GM13976 (cell line): ENCODE data around the gene TMF1.

ENCODE experiments used
- DNase-seq: peaks from one replicate; pipeline ENCODE4 v3.0.0; 2012; ENCODE audit warnings: low spot score
- in situ Hi-C: fragments of 300-500 bp; cut with MboI; formaldehyde crosslinking; loops from one replicate; pipeline ENCODE4 v1.12.0; 2022; ENCODE audit warnings: low sequenced_read_pairs, mixed read lengths, inconsistent platforms; ENCODE audit not compliant: unreplicated experiment
- TF ChIP-seq, protein P1 (sequence below): IDR thresholded peaks from 2 replicates; pipeline ENCODE4 v1.5.1; 2012; ENCODE audit warnings: borderline replicate concordance, mild to moderate bottlenecking; ENCODE audit not compliant: insufficient read depth; ENCODE audit errors: extremely low read depth, missing control alignments, control extremely low read depth

Gene TMF1

DNA sequence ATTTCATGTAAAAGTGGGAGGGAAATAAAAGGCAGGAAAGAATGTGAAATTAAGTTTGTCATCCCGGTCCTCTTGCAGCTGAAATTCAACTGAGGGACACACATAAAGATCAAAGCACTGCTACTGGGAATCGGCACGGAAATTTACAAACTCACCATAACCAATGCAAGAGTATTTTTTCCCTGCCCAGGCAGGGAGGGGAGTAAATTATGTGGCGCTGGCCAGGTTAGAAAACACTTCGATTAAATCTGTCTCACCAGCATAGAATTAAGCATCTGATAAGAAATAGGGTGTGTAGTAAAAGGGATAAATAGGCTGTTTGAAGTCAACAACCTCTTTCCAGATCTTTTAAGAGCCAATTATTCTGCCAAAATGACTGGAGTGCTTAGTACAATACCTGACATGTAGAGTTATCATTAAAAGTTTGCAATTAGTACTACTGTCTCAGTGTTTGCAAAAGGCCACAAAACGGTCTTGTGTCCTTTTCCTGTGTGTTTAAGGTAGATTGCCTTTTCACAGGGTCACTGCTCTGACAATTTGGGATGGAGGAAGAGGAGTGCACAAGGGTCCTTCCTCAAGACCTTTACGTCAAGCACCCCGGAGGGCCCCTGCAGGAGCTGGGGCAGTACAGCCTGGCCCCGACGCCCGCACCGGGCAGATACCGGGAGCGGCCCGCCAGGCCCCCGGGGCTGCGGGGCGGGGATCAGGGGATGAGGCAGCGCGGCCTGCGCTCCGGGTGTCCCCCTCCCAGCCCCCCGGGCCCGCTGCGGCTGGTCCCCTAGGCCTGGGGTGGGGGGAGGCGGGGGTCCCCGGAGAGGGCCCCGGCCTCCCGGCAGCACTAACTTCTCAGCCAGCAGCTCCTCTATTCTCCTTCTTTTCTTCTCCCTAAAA is 27.4 kb upstream of the TMF1 start:
- no peak for DNase-seq
- TF ChIP-seq, protein P1, sequence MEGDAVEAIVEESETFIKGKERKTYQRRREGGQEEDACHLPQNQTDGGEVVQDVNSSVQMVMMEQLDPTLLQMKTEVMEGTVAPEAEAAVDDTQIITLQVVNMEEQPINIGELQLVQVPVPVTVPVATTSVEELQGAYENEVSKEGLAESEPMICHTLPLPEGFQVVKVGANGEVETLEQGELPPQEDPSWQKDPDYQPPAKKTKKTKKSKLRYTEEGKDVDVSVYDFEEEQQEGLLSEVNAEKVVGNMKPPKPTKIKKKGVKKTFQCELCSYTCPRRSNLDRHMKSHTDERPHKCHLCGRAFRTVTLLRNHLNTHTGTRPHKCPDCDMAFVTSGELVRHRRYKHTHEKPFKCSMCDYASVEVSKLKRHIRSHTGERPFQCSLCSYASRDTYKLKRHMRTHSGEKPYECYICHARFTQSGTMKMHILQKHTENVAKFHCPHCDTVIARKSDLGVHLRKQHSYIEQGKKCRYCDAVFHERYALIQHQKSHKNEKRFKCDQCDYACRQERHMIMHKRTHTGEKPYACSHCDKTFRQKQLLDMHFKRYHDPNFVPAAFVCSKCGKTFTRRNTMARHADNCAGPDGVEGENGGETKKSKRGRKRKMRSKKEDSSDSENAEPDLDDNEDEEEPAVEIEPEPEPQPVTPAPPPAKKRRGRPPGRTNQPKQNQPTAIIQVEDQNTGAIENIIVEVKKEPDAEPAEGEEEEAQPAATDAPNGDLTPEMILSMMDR, result no peak
- in situ Hi-C loops, result no loop called here

DNA sequence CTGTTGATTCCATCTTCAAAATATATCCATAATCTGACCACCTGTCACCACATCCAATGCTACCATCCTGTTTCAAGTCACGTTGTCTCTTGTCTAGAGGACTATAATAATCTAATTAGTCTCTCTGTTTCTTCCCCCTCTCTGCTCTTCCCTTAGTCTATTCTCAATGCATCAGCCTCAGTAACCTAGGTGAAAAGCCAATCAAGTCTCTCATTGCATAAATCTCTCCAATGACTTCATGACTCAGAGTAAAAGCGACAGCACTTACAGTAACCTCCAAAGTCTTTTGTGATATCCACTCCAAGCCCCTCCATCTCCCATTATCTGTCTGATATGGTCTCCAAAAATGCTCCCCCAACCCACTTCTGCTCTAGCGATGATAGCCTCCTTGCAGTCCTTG is 20.8 kb upstream of the TMF1 start:
- no peak for DNase-seq
- in situ Hi-C loops, result no loop called here
- TF ChIP-seq, protein P1, result no peak

DNA sequence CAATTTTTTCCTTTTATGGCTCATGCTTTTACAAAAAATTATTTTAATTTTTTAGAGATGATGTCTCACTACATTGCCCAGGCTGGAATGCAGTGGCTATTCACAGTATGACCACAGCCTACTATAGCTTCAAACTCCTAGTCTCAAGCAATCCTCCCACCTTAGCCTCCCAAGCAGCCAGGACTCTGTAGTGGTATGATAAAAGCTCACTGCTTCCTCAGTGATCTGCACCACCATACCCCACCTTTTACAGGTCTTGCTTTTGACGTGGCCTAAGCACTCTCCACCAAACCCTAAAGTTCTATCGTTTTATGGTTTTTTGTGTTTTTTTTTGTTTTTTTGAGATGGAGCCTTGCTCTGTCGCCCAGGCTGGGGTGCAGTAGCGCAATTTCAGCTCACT is 14.0 kb upstream of the TMF1 start:
- TF ChIP-seq, protein P1, result no peak
- DNase-seq, result no peak

DNA sequence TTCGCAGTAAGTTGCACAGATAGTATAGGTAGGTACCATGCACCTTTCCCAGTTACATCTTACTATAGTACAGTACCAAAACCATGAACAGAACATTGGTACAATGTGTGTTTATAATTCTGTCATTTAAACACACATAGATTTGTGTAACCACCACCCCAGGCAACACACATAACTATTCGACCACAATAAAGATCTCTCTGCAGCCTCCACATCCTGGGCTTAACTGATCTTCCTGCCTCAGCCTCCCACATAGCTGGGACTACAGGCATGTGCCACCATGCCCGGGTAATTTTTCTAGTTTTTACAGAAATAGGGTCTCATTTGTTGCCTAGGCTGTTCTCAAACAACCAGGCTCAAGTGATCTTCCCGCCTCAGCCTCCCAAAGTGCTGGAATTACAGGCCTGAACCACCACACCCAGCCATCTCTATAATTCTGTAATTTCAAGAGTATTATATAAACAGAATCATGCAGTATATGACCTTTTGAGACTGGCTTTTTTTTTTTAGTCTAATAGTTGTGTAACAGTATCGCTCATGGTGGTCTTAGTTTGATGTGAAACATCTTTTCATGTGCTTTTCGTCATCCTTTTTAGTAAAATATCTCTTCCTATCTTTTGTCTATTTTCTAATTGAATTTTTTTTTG is 13.3 kb upstream of the TMF1 start:
- DNase-seq, result no peak
- TF ChIP-seq, protein P1, result no peak
- in situ Hi-C loops, result no loop called here

More for the DNA sequence above, 14.0 kb upstream of the TMF1 start:
- in situ Hi-C loops, result no loop called here

DNA sequence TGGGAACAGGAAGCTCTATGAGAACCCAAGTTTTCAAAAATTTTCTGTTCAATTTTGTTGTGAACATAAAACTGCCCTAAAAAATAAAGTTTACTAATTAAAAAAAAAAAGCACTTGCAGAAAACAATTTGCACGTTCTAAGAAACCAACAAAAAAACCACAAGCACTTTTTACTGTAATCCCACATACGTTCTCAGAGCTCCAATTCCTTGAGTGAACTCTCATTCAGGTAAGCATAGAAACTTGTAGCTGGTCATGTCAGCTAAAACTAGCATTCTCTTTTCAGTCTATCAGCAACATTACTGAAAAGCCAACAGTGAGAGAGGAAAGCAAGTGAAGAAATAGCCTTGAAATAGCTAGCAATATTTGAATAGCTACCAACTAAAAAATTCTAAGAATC is 11.5 kb upstream of the TMF1 start:
- DNase-seq, result no peak
- in situ Hi-C loops, result no loop called here
- TF ChIP-seq, protein P1, result no peak

DNA sequence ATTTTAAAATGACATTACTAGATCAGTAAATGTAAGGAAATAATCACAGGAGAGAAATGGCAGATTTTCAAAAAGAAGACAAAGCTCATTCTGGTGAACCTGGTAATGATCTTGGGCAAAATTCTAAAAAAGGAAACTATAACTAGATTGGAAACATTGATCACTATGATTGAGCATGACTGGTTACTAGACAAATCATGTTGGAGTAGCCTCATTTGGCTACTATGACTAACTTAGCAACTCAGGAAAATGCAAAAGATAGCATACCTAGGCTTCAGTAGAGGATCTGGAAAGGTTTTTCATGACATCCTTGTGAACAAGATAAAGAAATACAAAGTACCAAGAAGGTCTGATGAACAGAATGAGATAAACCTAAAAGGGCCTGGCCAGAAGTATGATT is 7.6 kb upstream of the TMF1 start:
- DNase-seq, result no peak
- in situ Hi-C loops, result no loop called here

More for the DNA sequence above, 7.6 kb upstream of the TMF1 start:
- TF ChIP-seq, protein P1, result no peak
